Vagina (tissue), 2 donors: ENCODE results near the gene PCSK2. TPM values are rescaled to one million over a fixed set of nuclear protein-coding genes. Genes with fewer than 3 reads are reported as not detected.
A peak's percentile ranks its signal among the peaks of the same experiment; 100 is the strongest.

Experiments
- DNase-seq, 2 donors: peaks; one replicate each; pipeline ENCODE4 v3.0.0-alpha.2; 2017; ENCODE audit errors: extremely low spot score in 2 of 2
- H3K27ac ChIP-seq: fragments of 200-600 bp; sonication (generic); one replicate; pipeline ENCODE4 v1.5.1; 2019
- H3K27me3 ChIP-seq: fragments of 200-600 bp; sonication (generic); one replicate; pipeline ENCODE4 v1.5.1; 2019
- H3K36me3 ChIP-seq, 2 donors: fragments of 200-600 bp; sonication (generic); one replicate each; pipeline ENCODE4 v1.5.1; 2017 to 2019
- H3K4me1 ChIP-seq: fragments of 200-600 bp; sonication (generic); one replicate; pipeline ENCODE4 v1.5.1; 2019
- H3K4me3 ChIP-seq, 2 donors: fragments of 200-600 bp; sonication (generic); 1 replicate in 1 of 2; 2 replicates in 1 of 2; pipeline ENCODE4 v1.5.1; 2016 to 2019
- H3K9me3 ChIP-seq: fragments of 200-600 bp; sonication (generic); one replicate; pipeline ENCODE4 v1.5.1; 2019
- CTCF ChIP-seq, 3 experiments: fragments of 450-650 bp in 2 of 3; fragments of 200-600 bp in 1 of 3; sonication (generic) in 1 of 3; IDR thresholded peaks; one replicate each; pipeline ENCODE4 v1.5.1; 2017 to 2019; ENCODE audit warnings: antibody characterized with exemption in 3 of 3, mild to moderate bottlenecking in 2 of 3, moderate library complexity in 2 of 3
- POLR2A ChIP-seq, 2 donors: fragments of 450-650 bp; IDR thresholded peaks; one replicate each; pipeline ENCODE4 v1.6.1; 2017; ENCODE audit warnings: antibody characterized with exemption in 2 of 2, mild to moderate bottlenecking in 2 of 2, moderate library complexity in 2 of 2
- POLR2AphosphoS5 ChIP-seq, 2 donors: sonication (generic); formaldehyde crosslinking; IDR thresholded peaks; one replicate each; pipeline ENCODE4 v1.9.0; 2017; ENCODE audit warnings: antibody characterized with exemption in 2 of 2, mild to moderate bottlenecking in 2 of 2, low read depth in 1 of 2; ENCODE audit not compliant: insufficient read depth in 1 of 2
- intact Hi-C: fragments of 100-400 bp; cut with DNase I; formaldehyde crosslinking; loops from one replicate; pipeline ENCODE4 v1.15.1; 2023
- total RNA-seq: library from RNA; depleted of rRNA; stranded (reverse); fragments of >200 nt; gene quantifications from one replicate; pipeline ENCODE4 v1.2.3, GENCODE V29; 2016

Gene PCSK2
- total RNA-seq, 1 donor from 2014 or later = 0.98 TPM

- Histone ChIP-seq H3K4me3 (no peak overlapping the region), H3K4me1 (no peaks in the 10 kb centered on the region), H3K27me3 (no peaks in the 10 kb centered on the region), H3K27ac (no peak overlapping the region), H3K9me3 (no peaks in the 10 kb centered on the region), H3K36me3 (no peaks in the 10 kb centered on the region)
- TF ChIP-seq POLR2AphosphoS5 (IDR thresholded peaks at IDR 0.05; ENCODE audit: insufficient read depth in 1 of 2, low read depth in 1 of 2) (no peak), CTCF (IDR thresholded peaks at IDR 0.05) (no peak), POLR2A (IDR thresholded peaks at IDR 0.05) (no peak)
- intact Hi-C loops = no loop called here
- no peak for DNase-seq
Measured at GRCh38 chr20:17525132-17525531, 298.3 kb downstream of the PCSK2 start.

- Histone ChIP-seq H3K4me3 (no peak overlapping the region), H3K27me3 (no peaks in the 10 kb centered on the region), H3K27ac (no peak overlapping the region), H3K4me1 (peaks cover 2% of the 10 kb centered on the region), H3K9me3 (no peaks in the 10 kb centered on the region), H3K36me3 (no peaks in the 10 kb centered on the region)
- TF ChIP-seq POLR2A (IDR thresholded peaks at IDR 0.05) (no peak), CTCF (IDR thresholded peaks at IDR 0.05) (no peak), POLR2AphosphoS5 (IDR thresholded peaks at IDR 0.05; ENCODE audit: insufficient read depth in 1 of 2, low read depth in 1 of 2) (no peak)
- no peak for DNase-seq
- intact Hi-C loops = no loop called here
Measured at GRCh38 chr20:17525650-17526049, 298.8 kb downstream of the PCSK2 start.

GRCh38 chr20:17529586-17529985, 302.7 kb downstream of the PCSK2 start:
- TF ChIP-seq CTCF (IDR thresholded peaks at IDR 0.05) = no peak
- TF ChIP-seq POLR2AphosphoS5 (IDR thresholded peaks at IDR 0.05; ENCODE audit: insufficient read depth in 1 of 2, low read depth in 1 of 2) = no peak
- TF ChIP-seq POLR2A (IDR thresholded peaks at IDR 0.05) = no peak
- H3K27me3 ChIP-seq = no peaks in the 10 kb centered on the region
- intact Hi-C loops = no loop called here
- no peaks in the 10 kb centered on the region for H3K36me3 ChIP-seq
- no peaks in the 10 kb centered on the region for H3K9me3 ChIP-seq
- DNase-seq = no peak
- H3K4me3 ChIP-seq = no peak overlapping the region
- no peak overlapping the region for H3K27ac ChIP-seq
- peaks cover 20% of the 10 kb centered on the region for H3K4me1 ChIP-seq

- H3K36me3 ChIP-seq = no peaks in the 10 kb centered on the region
- H3K4me1 ChIP-seq = peaks cover 20% of the 10 kb centered on the region
- no peak overlapping the region for H3K4me3 ChIP-seq
- H3K27ac ChIP-seq = no peak overlapping the region
- intact Hi-C loops = loop anchor here (10.0 kb wide), 2 partner anchors 155 to 365 kb away; partner anchors contain the start of gene RRBP1
- TF ChIP-seq POLR2A (IDR thresholded peaks at IDR 0.05) (no peak), CTCF (IDR thresholded peaks at IDR 0.05) (no peak), POLR2AphosphoS5 (IDR thresholded peaks at IDR 0.05; ENCODE audit: insufficient read depth in 1 of 2, low read depth in 1 of 2) (no peak)
- DNase-seq = no peak
- H3K9me3 ChIP-seq = no peaks in the 10 kb centered on the region
- H3K27me3 ChIP-seq = no peaks in the 10 kb centered on the region
Measured at GRCh38 chr20:17530153-17530552, 303.3 kb downstream of the PCSK2 start.

- Histone ChIP-seq H3K4me1 (peaks cover 20% of the 10 kb centered on the region), H3K36me3 (no peaks in the 10 kb centered on the region), H3K27ac (peak within 1 kb of the TSS; percentile 56), H3K27me3 (no peaks in the 10 kb centered on the region), H3K4me3 (peak within 1 kb of the TSS; percentile 46 to 49), H3K9me3 (no peaks in the 10 kb centered on the region)
- TF ChIP-seq POLR2A (IDR thresholded peaks at IDR 0.05) = no peak
- TF ChIP-seq POLR2AphosphoS5 (IDR thresholded peaks at IDR 0.05; ENCODE audit: insufficient read depth in 1 of 2, low read depth in 1 of 2) = no peak
- TF ChIP-seq CTCF (IDR thresholded peaks at IDR 0.05) = no peak
- DNase-seq = no peak
- intact Hi-C loops = loop anchor here (10.0 kb wide), 2 partner anchors 154 to 364 kb away; partner anchors contain the start of gene RRBP1
Measured at GRCh38 chr20:17530716-17531664, 304.1 kb downstream of the PCSK2 start, which contains the start of gene BFSP1. BFSP1 (minus strand) TSS chr20:17531379; CDS start chr20:17531329, 50 bp downstream.
